NB4 (cell line): ENCODE measurements around the gene RCOR2.

Experiments used
- CTCF ChIP-seq: IDR thresholded peaks from one replicate; pipeline ENCODE4 v1.5.1; 2012; ENCODE audit warnings: low read depth, low read length
- POLR2A ChIP-seq: IDR thresholded peaks from 2 replicates; pipeline ENCODE4 v1.6.1; 2011; ENCODE audit warnings: mild to moderate bottlenecking; ENCODE audit not compliant: insufficient read length; ENCODE audit errors: extremely low read depth

DNA sequence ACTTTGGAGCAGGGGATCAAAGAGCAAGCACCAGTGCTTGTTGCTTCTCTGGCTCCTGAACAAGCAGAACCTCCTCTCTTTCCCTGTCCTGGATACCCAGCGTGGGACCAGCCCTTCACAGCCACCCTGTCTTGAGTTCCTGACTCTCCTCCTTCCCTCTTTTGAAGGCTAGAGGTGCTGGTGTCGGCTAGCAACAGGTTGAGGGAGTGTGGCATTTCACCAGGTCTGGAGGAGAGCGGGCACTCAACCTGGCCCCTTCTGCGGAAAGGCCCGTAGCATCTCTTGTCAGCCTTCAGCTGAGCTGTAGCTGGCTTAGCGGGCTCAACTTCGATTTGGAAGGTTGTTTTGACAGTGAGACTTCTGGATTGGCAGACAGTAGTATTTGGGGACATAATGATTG lies 26.6 kb downstream of the RCOR2 start:
- no peak for TF ChIP-seq CTCF
- TF ChIP-seq POLR2A = no peak
